Pancreas (tissue), 10 donors: Measurements from ENCODE around the gene PLCE1. TPM values are rescaled to one million over a fixed set of nuclear protein-coding genes. Genes with fewer than 3 reads are reported as not detected.

Experiments used
- ATAC-seq, 4 donors: fragments of 200-7000 bp; cut with Tn5 transposase; one replicate each; pipeline versions ENCODE4 v1.8.0 to v1.9.1; 2020; ENCODE audit warnings: mild to moderate bottlenecking in 4 of 4, moderate library complexity in 4 of 4
- DNase-seq, 6 donors: peaks; one replicate each; pipeline ENCODE4 v3.0.0-alpha.2; 2020
- FAIRE-seq: peaks from 2 replicates; lab custom pipeline; 2012; peaks lifted over from hg19 to GRCh38; lab: Jason Lieb, UNC
- H3K27ac ChIP-seq, 4 donors: fragments of 200-600 bp; sonication (generic); 1 replicate in 3 of 4; 2 replicates in 1 of 4; pipeline versions ENCODE4 v1.5.0 to v1.8.0; 2020
- H3K27me3 ChIP-seq, 4 donors: fragments of 200-600 bp; one replicate each; pipeline ENCODE4 v1.8.0; 2021
- H3K36me3 ChIP-seq, 3 donors: fragments of 200-600 bp; sonication (generic) in 1 of 3; one replicate each; pipeline versions ENCODE4 v1.5.0 to v1.8.0; 2020 to 2021
- H3K4me1 ChIP-seq, 3 donors: fragments of 200-600 bp; one replicate each; pipeline ENCODE4 v1.8.0; 2021
- H3K4me3 ChIP-seq, 4 donors: fragments of 200-600 bp; sonication (generic) in 2 of 4; one replicate each; pipeline versions ENCODE4 v1.5.0 to v1.8.0; 2020 to 2021
- H3K9me3 ChIP-seq, 4 donors: fragments of 200-600 bp; one replicate each; pipeline ENCODE4 v1.8.0; 2021
- CTCF ChIP-seq, 4 donors: fragments of 200-600 bp; sonication (generic) in 3 of 4; IDR thresholded peaks; one replicate each; pipeline versions ENCODE4 v1.5.0 to v1.8.0; 2021; ENCODE audit warnings: antibody characterized with exemption in 4 of 4
- WGBS, 2 donors: extraction: QIAGEN DNeasy Blood & Tissue Kit; methylation state at CpG; one replicate each; pipeline ENCODE4 v1.1.7; 2013; 5-methylcytosine and 5-hydroxymethylcytosine counted together
- intact Hi-C, 3 donors: fragments of 100-400 bp; cut with DNase I; formaldehyde crosslinking; loops; one replicate each; pipeline versions ENCODE4 v1.11.1 to v1.14.2; 2022
- polyA plus RNA-seq, 2 donors: library from polyadenylated mRNA; stranded (reverse); fragments of 200-250 nt; gene quantifications; one replicate each; pipeline ENCODE4 v1.2.3, GENCODE V29; 2013
- total RNA-seq, 6 donors: library from RNA; stranded (reverse); fragmentation: NEBNext Ultra II Directional in 4 of 6; extraction: Animal tissue kit (Norgen Biotek cat#: 25700) in 4 of 6; gene quantifications; one replicate each; pipeline versions ENCODE4 v1.2.1 to v1.2.4, GENCODE V29; 2021 to 2023
- donor health status: healthy with polysubstance abuse.
- donor health status: DM: no; HTN: no; CAD: no; lungs with moderate emphysema.
- donor health status: DM: no; HTN: no; CAD: no.
- donor health status: control.
- donor health status: control.
- donor health status: Bipolar disorder and iron deficiency.
- donor health status: DM: yes; HTN: yes; CAD: no.
- donor health status: DM: no; HTN: no; CAD: no.
- donor health status: DM: no; HTN: no; CAD: no.
- donor health status: DM: yes; HTN: yes; CAD: no.

PLCE1 gene
- total and polyA plus RNA-seq, 8 donors = 1.8 to 7.2 (median 4.4) TPM

- no peaks in the 10 kb centered on the region for H3K9me3 ChIP-seq
- H3K27ac ChIP-seq = no peak overlapping the region
- no peak for DNase-seq
- H3K4me1 ChIP-seq = no peaks in the 10 kb centered on the region
- H3K36me3 ChIP-seq = no peaks in the 10 kb centered on the region
- no peak for FAIRE-seq
- 78 to 91% methylated on average over 1 of the region's 1 CpG for WGBS, 2 donors
- ATAC-seq = no peak
- no peak overlapping the region for H3K4me3 ChIP-seq
- H3K27me3 ChIP-seq = no peaks in the 10 kb centered on the region
- no peak for TF ChIP-seq CTCF (IDR thresholded peaks at IDR 0.05)
- intact Hi-C loops = no loop called here
Observed at GRCh38 chr10:94025806-94026205, 32.1 kb downstream of the PLCE1 start.

DNA sequence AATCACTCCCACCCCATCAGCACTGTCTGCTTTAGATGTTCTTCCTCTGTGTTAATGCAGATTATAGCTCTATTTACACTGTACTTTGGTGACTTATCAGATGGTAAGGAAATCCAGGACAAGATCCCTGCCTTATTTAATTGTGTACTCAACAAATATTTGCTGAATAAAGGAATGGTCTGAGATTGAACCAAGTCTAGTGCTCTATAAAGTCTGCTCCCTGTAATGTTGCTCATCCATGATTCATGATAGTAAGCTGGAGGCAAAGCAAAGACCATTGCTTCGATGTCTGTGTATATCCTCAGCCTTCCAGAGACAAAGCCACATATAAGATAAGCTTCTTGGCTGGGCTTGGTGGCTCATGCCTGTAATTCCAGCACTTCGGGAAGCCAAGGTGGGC lies 33.5 kb downstream of the PLCE1 start:
- Histone ChIP-seq H3K4me3 (no peak overlapping the region), H3K4me1 (no peaks in the 10 kb centered on the region), H3K27me3 (no peaks in the 10 kb centered on the region), H3K27ac (no peak overlapping the region), H3K36me3 (no peaks in the 10 kb centered on the region), H3K9me3 (no peaks in the 10 kb centered on the region)
- WGBS, 2 donors = 86 to 89% methylated on average over 2 of the region's 2 CpGs
- ATAC-seq (no peak), DNase-seq (no peak), FAIRE-seq (no peak)
- intact Hi-C loops = no loop called here
- TF ChIP-seq CTCF (IDR thresholded peaks at IDR 0.05) = no peak

GRCh38 chr10:94029955-94030354 lies 36.2 kb downstream of the PLCE1 start:
- no peak for TF ChIP-seq CTCF (IDR thresholded peaks at IDR 0.05)
- no peak for DNase-seq
- intact Hi-C loops = no loop called here
- no peaks in the 10 kb centered on the region for H3K36me3 ChIP-seq
- no peak overlapping the region for H3K27ac ChIP-seq
- no peaks in the 10 kb centered on the region for H3K27me3 ChIP-seq
- ATAC-seq = no peak
- FAIRE-seq = no peak
- H3K9me3 ChIP-seq = no peaks in the 10 kb centered on the region
- no peak overlapping the region for H3K4me3 ChIP-seq
- H3K4me1 ChIP-seq = no peaks in the 10 kb centered on the region

- FAIRE-seq = no peak
- ATAC-seq = peak in 2 of 4 donors; percentile 31 to 44
Observed at GRCh38 chr10:94035982-94036765, 42.4 kb downstream of the PLCE1 start.

More at GRCh38 chr10:94035982-94036765, 42.4 kb downstream of the PLCE1 start:
- no peaks in the 10 kb centered on the region for H3K9me3 ChIP-seq
- 66 to 67% methylated on average over 3 of the region's 3 CpGs for WGBS, 2 donors
- no peak for TF ChIP-seq CTCF (IDR thresholded peaks at IDR 0.05)
- H3K36me3 ChIP-seq = no peaks in the 10 kb centered on the region
- H3K27me3 ChIP-seq = no peaks in the 10 kb centered on the region
- no peak overlapping the region for H3K27ac ChIP-seq
- intact Hi-C loops = no loop called here
- no peak overlapping the region for H3K4me3 ChIP-seq
- no peak for DNase-seq
- H3K4me1 ChIP-seq = peaks cover 0 to 9% (median 0%) of the 10 kb centered on the region in 3 donors
